Measurements from ENCODE around the gene NT5DC4. TPM values are rescaled to one million over a fixed set of nuclear protein-coding genes. Genes with fewer than 3 reads are reported as not detected.

The NT5DC4 gene
- total RNA-seq, 1 experiment from 2014 or later, result not detected

GRCh38 chr2:112713585-112713925, 7.3 kb upstream of the NT5DC4 start:
- no peaks in the 10 kb centered on the region for H3K27me3 ChIP-seq (ENCODE audit: control insufficient read depth, insufficient read depth, low read length)
- no peaks in the 10 kb centered on the region for H3K4me1 ChIP-seq (ENCODE audit: control insufficient read depth, insufficient read depth, low read length)
- POLR2A ChIA-PET, result no interaction called here
- intact Hi-C loops (cut with micrococcal nuclease; ENCODE audit: unreplicated experiment), result no loop called here
- CTCF ChIA-PET, result no interaction called here
- no peaks in the 10 kb centered on the region for H3K36me3 ChIP-seq (ENCODE audit: control insufficient read depth, insufficient read depth, low read length)
- no peaks in the 10 kb centered on the region for H3K9me3 ChIP-seq (ENCODE audit: control insufficient read depth, insufficient read depth, low read depth, low read length)
- no peak for TF ChIP-seq POLR2AphosphoS5 (IDR thresholded peaks at IDR 0.05; ENCODE audit: low read depth, low read length)
- TF ChIP-seq SIN3A (IDR thresholded peaks at IDR 0.05; ENCODE audit: borderline replicate concordance, insufficient read depth, low read depth, low read length), result no peak
- TF ChIP-seq CTCF (IDR thresholded peaks at IDR 0.05), result no peak
- TF ChIP-seq TCF7L2 (IDR thresholded peaks at IDR 0.05; ENCODE audit: low read depth, low read length), result no peak
- no peak for TF ChIP-seq REST (IDR thresholded peaks at IDR 0.05; ENCODE audit: insufficient read depth in 1 of 2, low read depth in 2 of 2, low read length in 1 of 2)
- in situ Hi-C loops (cut with HindIII; ENCODE audit: low pct_unique_long_range_greater_than_20kb, low sequenced_read_pairs), result no loop called here
- ATAC-seq, result no peak
- no peak overlapping the region for H3K27ac ChIP-seq (ENCODE audit: low read length)
- no TSS peak for BruUV-seq (replicated peaks)
- DNase-seq (ENCODE audit: low read depth, low spot score), result no peak
- no peak overlapping the region for H3K4me3 ChIP-seq (ENCODE audit: low read depth in 2 of 2, low read length in 2 of 2)

- POLR2A ChIA-PET, result no interaction called here
- Histone ChIP-seq H3K9me3 (ENCODE audit: control insufficient read depth, insufficient read depth, low read depth, low read length) (no peaks in the 10 kb centered on the region), H3K36me3 (ENCODE audit: control insufficient read depth, insufficient read depth, low read length) (no peaks in the 10 kb centered on the region), H3K4me1 (ENCODE audit: control insufficient read depth, insufficient read depth, low read length) (no peaks in the 10 kb centered on the region), H3K4me3 (ENCODE audit: low read depth in 2 of 2, low read length in 2 of 2) (no peak overlapping the region), H3K27ac (ENCODE audit: low read length) (no peak overlapping the region), H3K27me3 (ENCODE audit: control insufficient read depth, insufficient read depth, low read length) (no peaks in the 10 kb centered on the region)
- BruUV-seq (replicated peaks), result no TSS peak
- intact Hi-C loops (cut with micrococcal nuclease; ENCODE audit: unreplicated experiment) (no loop called here), in situ Hi-C loops (cut with HindIII; ENCODE audit: low pct_unique_long_range_greater_than_20kb, low sequenced_read_pairs) (no loop called here)
- CTCF ChIA-PET, result no interaction called here
- DNase-seq (ENCODE audit: low read depth, low spot score), result no peak
- ATAC-seq, result no peak
- no peak for TF ChIP-seq SIN3A (IDR thresholded peaks at IDR 0.05; ENCODE audit: borderline replicate concordance, insufficient read depth, low read depth, low read length)
- no peak for TF ChIP-seq POLR2AphosphoS5 (IDR thresholded peaks at IDR 0.05; ENCODE audit: low read depth, low read length)
- no peak for TF ChIP-seq REST (IDR thresholded peaks at IDR 0.05; ENCODE audit: insufficient read depth in 1 of 2, low read depth in 2 of 2, low read length in 1 of 2)
- no peak for TF ChIP-seq TCF7L2 (IDR thresholded peaks at IDR 0.05; ENCODE audit: low read depth, low read length)
- TF ChIP-seq CTCF (IDR thresholded peaks at IDR 0.05), result no peak
Measured at GRCh38 chr2:112713926-112714325, 6.9 kb upstream of the NT5DC4 start.

Measured in Panc1 (cell line).